ENCODE results near the gene IL27RA.

- TF ChIP-seq CTCF (IDR thresholded peaks at IDR 0.05) (no peak), POLR2A (IDR thresholded peaks at IDR 0.05) (no peak), POLR2AphosphoS5 (IDR thresholded peaks at IDR 0.05; ENCODE audit: insufficient read depth in 1 of 2, low read depth in 1 of 2) (no peak)
Observed at GRCh38 chr19:14019100-14019499, 12.5 kb upstream of the IL27RA start.

Data from vagina (tissue), 2 donors.